HFFc6 (cell line): ENCODE data around the gene C1orf53. TPM values are rescaled to one million over a fixed set of nuclear protein-coding genes. Genes with fewer than 3 reads are reported as not detected.

Experiments used
- DNase-seq: peaks from one replicate; pipeline ENCODE4 v3.0.0-alpha.2; 2018
- H3K27ac Mint-ChIP-seq: 2 replicates; pipeline ENCODE4 v1.8.0; 2020; ENCODE audit warnings: mild to moderate bottlenecking, mixed read lengths
- H3K27me3 Mint-ChIP-seq: 2 replicates; pipeline ENCODE4 v1.8.0; 2021; ENCODE audit warnings: mild to moderate bottlenecking, moderate library complexity, mixed read lengths; ENCODE audit not compliant: insufficient read depth
- H3K36me3 Mint-ChIP-seq: 2 replicates; pipeline ENCODE4 v1.8.0; 2021; ENCODE audit warnings: low read depth, mixed read lengths
- H3K4me1 Mint-ChIP-seq: 2 replicates; pipeline ENCODE4 v1.8.0; 2020; ENCODE audit warnings: low read depth, mixed read lengths
- H3K4me3 Mint-ChIP-seq: 2 replicates; pipeline ENCODE4 v1.8.0; 2020; ENCODE audit warnings: mild to moderate bottlenecking, moderate library complexity, mixed read lengths
- H3K9me3 Mint-ChIP-seq: 2 replicates; pipeline ENCODE4 v1.8.0; 2020; ENCODE audit warnings: mild to moderate bottlenecking, mixed read lengths
- CTCF ChIP-seq: fragments of 200-600 bp; sonication (generic); IDR thresholded peaks from 2 replicates; pipeline ENCODE4 v1.5.0; 2021; ENCODE audit warnings: antibody characterized with exemption, mild to moderate bottlenecking
- total RNA-seq, 6 experiments: library from RNA; stranded (reverse); fragmentation: NEBNext Ultra II Directional; extraction: Animal tissue kit (Norgen Biotek cat#: 25700); gene quantifications; 2 replicates in 1 of 6; 3 replicates in 5 of 6; pipeline ENCODE4 v1.2.3, GENCODE V29; 2021

C1orf53 gene
- total RNA-seq, 6 experiments from 2014 or later, result 18.6 to 21.8 (median 19.9) TPM

- Mint-ChIP-seq H3K4me3 (no peak overlapping the region), H3K27ac (no peak overlapping the region), H3K36me3 (no peaks in the 10 kb centered on the region), H3K9me3 (no peaks in the 10 kb centered on the region), H3K27me3 (peaks cover 2% of the 10 kb centered on the region; the same call in 1 of the 2 replicates), H3K4me1 (no peaks in the 10 kb centered on the region)
- TF ChIP-seq CTCF, result no peak
- DNase-seq, result no peak
These were observed 18.3 kb upstream of the C1orf53 start for GRCh38 chr1:197884173-197884572.

GRCh38 chr1:197890936-197891335 lies 11.5 kb upstream of the C1orf53 start:
- Mint-ChIP-seq H3K4me3 (no peak overlapping the region), H3K27me3 (no peaks in the 10 kb centered on the region), H3K36me3 (no peaks in the 10 kb centered on the region), H3K4me1 (no peaks in the 10 kb centered on the region), H3K27ac (no peak overlapping the region), H3K9me3 (no peaks in the 10 kb centered on the region)
- TF ChIP-seq CTCF, result no peak
- DNase-seq, result no peak

- Mint-ChIP-seq H3K27me3 (no peaks in the 10 kb centered on the region), H3K4me1 (no peaks in the 10 kb centered on the region)
- no peak for TF ChIP-seq CTCF
These were observed 9.7 kb upstream of the C1orf53 start for GRCh38 chr1:197892684-197893083.

GRCh38 chr1:197896301-197896700 lies 6.1 kb upstream of the C1orf53 start:
- no peaks in the 10 kb centered on the region for H3K9me3 Mint-ChIP-seq
- H3K4me1 Mint-ChIP-seq, result peaks cover 3% of the 10 kb centered on the region
- no peak overlapping the region for H3K27ac Mint-ChIP-seq
- H3K36me3 Mint-ChIP-seq, result no peaks in the 10 kb centered on the region
- TF ChIP-seq CTCF, result no peak
- no peak for DNase-seq
- no peak overlapping the region for H3K4me3 Mint-ChIP-seq
- no peaks in the 10 kb centered on the region for H3K27me3 Mint-ChIP-seq

More at GRCh38 chr1:197892684-197893083, 9.7 kb upstream of the C1orf53 start:
- Mint-ChIP-seq H3K36me3 (no peaks in the 10 kb centered on the region), H3K27ac (no peak overlapping the region), H3K9me3 (no peaks in the 10 kb centered on the region), H3K4me3 (no peak overlapping the region)
- no peak for DNase-seq

GRCh38 chr1:197899037-197899436 lies 3.4 kb upstream of the C1orf53 start:
- Mint-ChIP-seq H3K4me3 (no peak overlapping the region), H3K36me3 (no peaks in the 10 kb centered on the region), H3K9me3 (no peaks in the 10 kb centered on the region), H3K27me3 (no peaks in the 10 kb centered on the region), H3K27ac (no peak overlapping the region), H3K4me1 (peaks cover 23% of the 10 kb centered on the region)
- no peak for TF ChIP-seq CTCF
- DNase-seq, result no peak

GRCh38 chr1:197902131-197902453 lies 338 bp upstream of the C1orf53 start:
- peaks cover 31% of the 10 kb centered on the region for H3K4me1 Mint-ChIP-seq
- no peak for TF ChIP-seq CTCF
- peak overlapping the region; percentile 96 for H3K4me3 Mint-ChIP-seq
- no peaks in the 10 kb centered on the region for H3K9me3 Mint-ChIP-seq
- no peaks in the 10 kb centered on the region; the same call in 1 of the 2 replicates for H3K27me3 Mint-ChIP-seq
- peak overlapping the region; percentile 95 for H3K27ac Mint-ChIP-seq
- DNase-seq, result no peak
- H3K36me3 Mint-ChIP-seq, result no peaks in the 10 kb centered on the region
